ENCODE results near the gene SLC37A1.

Gene SLC37A1

DNA sequence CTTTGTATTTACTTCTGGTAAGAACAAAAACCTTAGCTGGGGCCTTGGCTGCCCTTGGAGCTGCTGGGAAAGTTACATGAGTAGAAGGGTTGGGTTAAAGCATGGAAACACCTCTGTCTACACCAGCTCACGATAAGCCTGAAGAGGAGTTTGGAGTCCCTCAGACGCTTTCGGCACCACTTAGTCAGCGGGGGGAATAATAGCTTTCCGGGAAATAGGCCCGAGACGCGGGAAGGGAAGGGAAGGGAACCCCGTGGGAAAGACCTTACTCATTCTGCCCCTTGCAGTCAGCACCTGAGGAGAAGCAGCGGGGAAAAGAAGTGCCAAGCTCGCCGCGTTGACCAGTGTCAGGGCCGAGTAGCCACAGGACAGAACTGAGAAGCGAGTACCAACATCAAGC, 73.4 kb downstream of the SLC37A1 start:
- in situ Hi-C loops (cut with MboI; ENCODE audit: low sequenced_read_pairs) = no loop called here

DNA sequence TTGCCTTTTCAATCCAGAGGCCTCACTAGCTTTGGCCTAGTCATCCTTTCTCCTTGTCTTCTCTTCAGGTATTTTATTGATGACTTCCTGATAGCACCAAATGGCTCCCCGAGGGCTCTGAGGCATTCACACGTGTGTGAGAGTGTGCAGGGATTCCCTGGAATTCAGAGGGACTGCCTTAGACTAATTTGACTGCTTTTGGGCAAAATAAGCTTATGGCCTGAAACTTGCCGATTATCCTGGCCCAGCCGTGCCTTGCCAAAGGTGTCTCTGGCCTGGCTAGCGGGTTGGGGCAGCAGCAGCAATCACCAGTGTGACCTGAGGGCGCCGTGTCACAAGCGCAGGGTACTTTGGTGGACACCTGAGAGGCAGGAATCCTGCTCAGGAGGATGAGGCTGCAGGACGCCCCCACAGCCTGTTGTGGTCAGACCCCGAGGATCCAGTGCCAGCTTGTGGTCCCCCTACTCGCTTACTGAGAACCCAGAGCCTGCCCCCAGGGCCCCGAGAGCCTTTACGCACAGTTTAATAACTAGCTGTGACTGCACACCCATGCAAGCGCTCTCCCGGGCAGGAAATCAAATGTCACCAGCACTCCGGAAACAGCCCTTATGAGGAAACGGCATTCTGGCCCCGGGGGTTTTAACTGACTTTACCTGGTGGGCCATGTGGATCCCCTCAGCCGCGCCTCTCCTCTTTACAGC, 76.9 kb downstream of the SLC37A1 start:
- in situ Hi-C loops (cut with MboI; ENCODE audit: low sequenced_read_pairs) = no loop called here

DNA sequence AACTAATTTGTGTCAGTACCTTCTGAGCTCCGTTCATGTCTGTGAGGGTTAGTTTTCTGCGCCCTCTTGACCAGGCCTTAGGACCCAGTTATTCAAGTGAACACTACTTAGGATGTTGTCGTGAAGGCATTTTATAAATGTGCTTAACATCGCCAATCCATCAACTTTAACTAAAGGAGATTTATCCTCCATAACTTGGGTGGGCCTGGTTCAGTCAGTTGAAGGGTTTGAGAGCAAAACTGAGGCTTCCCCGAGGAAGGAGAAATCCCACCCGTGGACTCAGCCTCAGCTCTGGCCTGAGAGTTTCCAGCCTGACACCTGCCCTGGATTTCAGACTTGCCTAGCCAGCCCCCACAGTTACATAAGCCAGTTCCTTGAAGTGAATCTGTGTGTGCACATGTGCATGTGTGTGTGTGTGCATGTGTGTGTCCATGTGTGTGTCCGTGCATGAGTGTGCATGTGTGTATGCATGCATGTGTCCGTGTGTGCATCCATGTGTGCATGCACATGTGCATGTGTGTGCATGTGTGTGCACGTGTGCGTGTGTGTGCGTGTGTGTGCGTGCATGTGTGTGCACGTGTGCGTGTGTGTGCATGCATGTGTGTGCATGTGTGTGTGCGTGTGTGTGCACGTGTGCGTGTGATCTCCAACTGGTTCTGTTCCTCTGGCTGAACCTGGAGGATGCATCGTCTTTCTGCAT, 77.7 kb downstream of the SLC37A1 start:
- in situ Hi-C loops (cut with MboI; ENCODE audit: low sequenced_read_pairs) = no loop called here

DNA sequence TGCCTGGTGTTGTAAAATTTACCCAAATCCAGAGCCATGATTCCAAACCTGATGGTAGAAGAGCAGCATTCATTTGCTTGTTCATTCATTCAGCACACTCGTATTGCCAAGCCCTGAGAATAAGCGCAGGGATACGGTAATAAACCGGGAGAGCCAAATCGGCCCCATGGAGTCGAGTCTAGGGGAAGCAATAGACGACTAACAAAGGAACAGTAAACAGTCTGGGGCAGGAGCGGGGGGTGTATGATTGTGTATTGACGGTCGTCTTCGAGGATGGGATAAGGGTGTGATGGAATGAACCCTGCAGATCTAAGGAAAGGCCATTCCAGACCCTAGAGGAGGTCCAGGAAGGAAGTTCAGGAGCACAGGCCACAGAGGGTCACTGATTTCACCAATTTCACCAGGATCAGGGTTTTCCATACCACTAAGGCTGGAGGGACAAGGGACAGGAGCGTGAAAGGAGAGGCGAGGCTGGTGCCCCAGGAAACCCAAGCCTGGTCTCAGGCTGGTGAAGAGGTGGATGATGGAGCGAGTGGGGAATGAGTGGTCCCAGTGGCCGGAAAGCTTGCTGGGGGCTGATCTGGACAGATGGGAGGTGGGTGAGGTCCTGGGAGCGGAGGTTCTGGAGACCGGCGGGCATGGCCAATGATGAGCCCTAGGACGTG, 78.6 kb downstream of the SLC37A1 start:
- in situ Hi-C loops (cut with MboI; ENCODE audit: low sequenced_read_pairs) = no loop called here

- in situ Hi-C loops (cut with MboI; ENCODE audit: low sequenced_read_pairs) = no loop called here
Measured at GRCh38 chr21:42593007-42593814, 79.6 kb downstream of the SLC37A1 start.

DNA sequence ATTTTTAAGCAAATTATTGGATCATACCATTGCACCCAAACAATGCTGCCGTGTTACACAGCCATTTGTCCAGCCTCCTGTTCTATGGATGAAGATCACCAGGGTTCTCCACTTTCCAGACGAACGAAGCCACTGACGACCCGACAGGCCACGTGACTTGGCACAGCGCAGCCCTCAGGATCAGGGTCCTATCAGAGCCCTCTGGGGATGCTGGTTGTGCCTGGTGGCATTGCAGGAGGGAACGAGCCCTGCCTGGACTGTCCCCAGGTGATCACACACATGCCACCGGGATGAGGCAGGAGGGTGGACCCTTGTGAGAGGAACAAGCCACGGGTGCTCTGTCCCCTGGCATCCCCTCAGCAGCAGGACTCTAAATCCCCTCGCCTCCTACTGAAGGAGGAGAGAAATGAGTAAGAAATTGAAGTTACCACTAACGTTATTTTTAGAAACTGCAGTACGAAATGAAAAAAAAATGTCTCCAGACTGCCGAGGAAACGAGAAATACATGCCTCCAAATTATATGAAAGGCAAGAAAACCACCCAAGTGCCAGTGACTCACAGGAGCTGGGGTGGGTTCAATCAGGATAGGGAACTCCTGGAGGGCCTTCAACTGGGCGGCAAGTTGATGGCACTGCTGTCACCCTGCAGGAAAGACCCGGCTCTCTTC, 81.1 kb downstream of the SLC37A1 start:
- in situ Hi-C loops (cut with MboI; ENCODE audit: low sequenced_read_pairs) = loop anchor here (5.0 kb wide), 1 partner anchor 233 kb away; no protein-coding TSS in a partner anchor

DNA sequence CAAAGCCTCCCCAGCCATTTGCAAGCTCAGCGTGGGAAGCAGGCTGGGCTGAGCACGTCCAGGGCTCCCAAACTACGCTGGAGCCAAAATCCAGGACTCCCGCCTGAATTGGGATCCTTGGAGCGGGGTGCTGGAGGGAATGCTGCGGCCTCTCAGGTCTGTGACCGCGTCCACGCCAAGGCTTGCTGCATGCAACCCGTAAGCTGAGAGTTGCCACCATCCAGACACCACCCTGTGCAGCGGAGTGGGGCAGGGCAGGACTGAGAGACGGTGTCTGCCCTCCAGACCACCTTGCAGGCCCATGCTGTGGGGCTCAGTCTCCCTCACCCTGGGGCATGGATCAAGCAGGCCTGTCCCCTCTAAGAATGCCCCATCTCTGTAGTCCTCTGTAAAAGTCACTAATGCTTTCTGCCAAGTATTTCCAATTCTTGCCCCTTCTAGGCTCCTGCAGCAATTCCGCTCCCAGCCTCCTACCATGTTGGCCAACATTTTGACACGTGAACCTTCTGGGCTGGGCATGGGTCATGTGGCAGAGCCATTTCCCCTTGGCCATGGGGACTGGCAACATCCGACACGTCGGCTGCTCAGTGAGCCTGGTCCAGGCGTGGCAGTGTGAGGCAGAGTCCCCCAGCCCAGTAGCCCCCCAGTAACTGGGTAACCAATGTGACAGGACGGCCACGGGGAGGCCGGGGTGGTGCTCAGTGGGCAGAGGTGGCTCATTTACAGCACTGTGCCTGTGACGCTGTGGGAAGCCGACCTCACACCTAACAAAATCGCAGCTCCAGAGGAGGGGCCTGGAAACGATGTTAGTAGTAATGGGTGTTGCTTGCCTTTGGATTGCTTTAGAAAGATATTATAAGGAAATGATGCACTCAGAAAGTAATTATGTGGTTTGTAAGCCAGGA, 81.9 kb downstream of the SLC37A1 start:
- in situ Hi-C loops (cut with MboI; ENCODE audit: low sequenced_read_pairs) = loop anchor here (5.0 kb wide), 1 partner anchor 232 kb away; no protein-coding TSS in a partner anchor

DNA sequence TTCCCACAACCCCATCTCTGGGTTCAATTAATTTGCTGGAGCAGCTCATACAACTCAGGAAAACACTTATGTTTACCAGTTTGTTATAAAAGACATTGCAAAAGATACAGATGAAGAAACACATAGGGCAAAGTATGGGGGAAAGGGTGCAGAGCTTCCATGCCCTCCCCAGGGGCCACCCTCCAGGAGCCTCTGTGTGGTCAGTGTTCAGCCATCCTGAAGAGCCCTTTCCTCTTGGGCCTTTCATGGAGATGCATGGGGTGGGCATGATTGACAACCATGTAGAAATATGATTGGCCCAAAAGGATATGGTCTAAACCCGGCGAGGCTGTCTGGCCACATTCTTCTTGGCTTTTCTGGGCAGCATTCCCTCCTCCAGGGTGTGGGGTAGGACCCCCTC, 83.0 kb downstream of the SLC37A1 start:
- in situ Hi-C loops (cut with MboI; ENCODE audit: low sequenced_read_pairs) = loop anchor here (5.0 kb wide), 1 partner anchor 231 kb away; no protein-coding TSS in a partner anchor

GRCh38 chr21:42597487-42598158, 84.0 kb downstream of the SLC37A1 start:
- in situ Hi-C loops (cut with MboI; ENCODE audit: low sequenced_read_pairs) = loop anchor here (5.0 kb wide), 1 partner anchor 230 kb away; no protein-coding TSS in a partner anchor

GRCh38 chr21:42598159-42598735, 84.6 kb downstream of the SLC37A1 start:
- in situ Hi-C loops (cut with MboI; ENCODE audit: low sequenced_read_pairs) = loop anchor here (5.0 kb wide), 1 partner anchor 229 kb away; no protein-coding TSS in a partner anchor

GRCh38 chr21:42599486-42599885, 85.8 kb downstream of the SLC37A1 start:
- in situ Hi-C loops (cut with MboI; ENCODE audit: low sequenced_read_pairs) = loop anchor here (5.0 kb wide), 1 partner anchor 228 kb away; no protein-coding TSS in a partner anchor

- in situ Hi-C loops (cut with MboI; ENCODE audit: low sequenced_read_pairs) = loop anchor here (5.0 kb wide), 1 partner anchor 227 kb away; no protein-coding TSS in a partner anchor
Measured at GRCh38 chr21:42599962-42600361, 86.3 kb downstream of the SLC37A1 start.

DNA sequence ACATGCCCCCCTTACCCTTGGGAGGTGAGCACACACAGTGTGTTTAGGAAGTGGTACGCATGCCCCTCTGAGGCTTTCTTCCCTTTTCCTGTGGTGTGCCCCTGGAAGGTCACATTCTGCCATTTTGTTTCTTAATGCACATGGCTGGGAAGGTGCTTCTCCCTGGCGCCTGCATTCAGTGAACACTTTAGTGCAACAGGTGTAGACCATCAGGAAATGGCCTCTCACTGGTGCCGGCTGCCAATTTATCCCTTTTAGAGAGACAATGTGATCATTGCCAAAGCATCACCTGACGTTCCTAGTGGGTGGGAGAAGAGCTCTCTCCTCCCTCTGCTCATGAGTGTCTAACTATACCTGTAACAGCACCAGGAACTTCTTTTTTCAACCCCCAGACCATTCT, 88.0 kb downstream of the SLC37A1 start:
- in situ Hi-C loops (cut with MboI; ENCODE audit: low sequenced_read_pairs) = no loop called here

DNA sequence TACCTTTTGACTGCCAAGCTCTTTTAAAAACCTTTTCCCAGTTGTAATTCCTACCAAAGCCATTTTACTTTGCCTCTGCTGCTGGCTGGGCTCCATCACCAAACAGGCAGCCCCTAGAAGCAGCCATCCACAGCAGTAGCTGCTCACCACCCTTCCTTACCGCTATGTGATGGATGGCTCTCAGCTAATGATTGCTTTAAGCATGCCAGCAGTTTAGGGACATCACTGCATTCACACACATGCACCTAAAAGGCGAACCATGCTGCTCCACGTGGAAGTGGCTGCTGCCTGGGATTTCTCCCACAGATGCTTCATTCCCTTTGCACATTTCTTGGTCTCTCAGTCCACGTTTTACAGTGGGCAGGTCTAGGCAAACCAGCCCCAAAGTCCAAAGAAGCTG, 93.5 kb downstream of the SLC37A1 start:
- in situ Hi-C loops (cut with MboI; ENCODE audit: low sequenced_read_pairs) = no loop called here

- in situ Hi-C loops (cut with MboI; ENCODE audit: low sequenced_read_pairs) = no loop called here
Measured at GRCh38 chr21:42607525-42608102, 94.0 kb downstream of the SLC37A1 start.

GRCh38 chr21:42608446-42608845, 94.8 kb downstream of the SLC37A1 start:
- in situ Hi-C loops (cut with MboI; ENCODE audit: low sequenced_read_pairs) = no loop called here

GRCh38 chr21:42609811-42610210, 96.2 kb downstream of the SLC37A1 start:
- in situ Hi-C loops (cut with MboI; ENCODE audit: low sequenced_read_pairs) = no loop called here

GRCh38 chr21:42611852-42612251, 98.2 kb downstream of the SLC37A1 start:
- in situ Hi-C loops (cut with MboI; ENCODE audit: low sequenced_read_pairs) = no loop called here
